NCI-H460 (cell line): ENCODE results near the gene CDC42BPB. TPM values are rescaled to one million over a fixed set of nuclear protein-coding genes. Genes with fewer than 3 reads are reported as not detected.

Experiments
- DNase-seq: peaks from one replicate; pipeline ENCODE4 v3.0.0-alpha.2; 2016; ENCODE audit warnings: low read depth; ENCODE audit errors: extremely low read depth
- total RNA-seq: library from RNA; depleted of rRNA; stranded (reverse); fragments of >200 nt; shearing (Covaris generic); gene quantifications from 2 replicates; pipeline ENCODE4 v1.2.3, GENCODE V29; 2014

CDC42BPB gene
- total RNA-seq, 1 experiment from 2014 or later, result 54.9 TPM

GRCh38 chr14:103001651-103002396 is 55.5 kb downstream of the CDC42BPB start:
- DNase-seq, result no peak

GRCh38 chr14:103001226-103001625 is 56.1 kb downstream of the CDC42BPB start:
- no peak for DNase-seq

GRCh38 chr14:103000291-103000921 is 56.9 kb downstream of the CDC42BPB start:
- DNase-seq, result no peak

GRCh38 chr14:102999227-102999895 is 58.0 kb downstream of the CDC42BPB start:
- DNase-seq, result no peak

DNA sequence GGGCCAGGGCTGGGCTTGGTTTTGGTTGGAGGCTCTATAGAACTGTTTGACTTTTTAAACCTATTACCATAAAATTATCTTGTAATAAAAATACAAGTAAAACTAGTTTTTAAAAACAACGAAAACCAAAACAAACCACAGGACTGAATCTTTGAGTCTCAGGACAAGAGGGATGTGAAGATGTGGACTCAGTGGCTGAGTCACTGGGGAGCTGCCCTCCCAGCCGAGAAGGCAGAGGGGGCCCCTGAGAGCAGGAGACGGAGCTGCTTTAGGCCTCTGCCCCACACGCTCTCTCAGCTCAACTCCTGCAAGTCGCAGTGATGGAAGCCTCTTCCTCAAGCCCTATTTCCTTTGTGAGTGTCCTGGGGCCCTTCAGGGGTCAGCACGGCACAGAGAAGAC is 59.0 kb downstream of the CDC42BPB start:
- DNase-seq, result no peak

DNA sequence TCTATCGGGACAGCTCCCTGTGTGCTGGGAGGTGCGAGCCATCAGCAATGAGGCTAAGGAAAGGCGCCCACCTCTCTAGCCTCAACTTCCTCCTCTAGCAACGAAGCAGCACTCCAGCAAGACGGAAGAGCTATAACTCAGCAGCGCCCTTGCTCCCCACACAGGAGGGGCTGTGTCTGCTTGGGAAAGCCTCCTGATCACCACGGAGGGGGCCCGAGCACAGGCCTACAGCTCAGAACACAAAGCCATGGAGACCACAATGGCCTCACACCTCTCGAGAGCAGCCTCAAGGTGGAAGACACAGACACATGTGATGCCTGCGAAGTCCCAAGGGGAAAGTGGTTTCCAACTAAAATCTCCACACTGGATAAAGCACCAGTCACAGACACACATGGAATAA is 60.4 kb downstream of the CDC42BPB start:
- no peak for DNase-seq

GRCh38 chr14:102994689-102995088 is 62.7 kb downstream of the CDC42BPB start:
- no peak for DNase-seq

DNA sequence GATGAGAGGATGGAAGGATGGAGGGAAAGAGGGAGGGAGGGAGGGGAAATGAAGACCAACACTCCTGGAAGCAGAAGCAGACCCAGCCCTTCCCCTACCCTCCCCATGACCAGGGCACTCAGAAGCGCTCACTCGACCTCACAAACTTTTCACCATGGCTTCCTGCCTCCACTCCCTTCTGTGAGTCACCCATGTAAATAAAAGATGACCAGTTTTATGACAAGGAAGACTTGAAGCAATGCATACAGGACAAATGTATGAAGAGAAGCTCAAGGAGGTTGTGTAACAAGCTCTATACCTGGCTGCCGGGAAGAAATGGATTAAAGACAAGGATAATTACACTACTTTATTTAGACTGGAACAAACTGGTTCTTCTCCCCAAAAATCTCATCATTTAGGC is 63.8 kb downstream of the CDC42BPB start:
- peak; percentile 64 for DNase-seq

DNA sequence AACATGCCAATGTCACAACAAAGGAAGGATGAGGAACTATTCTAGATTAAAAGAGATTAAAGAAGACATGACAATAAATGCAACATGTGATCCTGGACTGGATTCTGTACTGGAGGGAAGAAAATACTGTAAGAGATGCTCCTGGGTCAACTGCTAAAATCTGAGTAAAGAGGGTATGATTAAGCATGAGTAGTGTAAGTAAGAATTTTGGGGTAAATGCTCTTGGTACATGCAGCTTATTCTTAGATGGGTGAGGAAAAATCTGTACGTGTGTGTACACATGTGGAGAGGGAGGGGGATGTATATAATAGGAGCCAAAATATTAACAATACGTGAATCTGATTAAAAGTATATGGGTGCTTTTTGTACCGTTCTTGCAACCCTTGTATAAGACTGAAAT is 66.0 kb downstream of the CDC42BPB start:
- DNase-seq, result no peak

DNA sequence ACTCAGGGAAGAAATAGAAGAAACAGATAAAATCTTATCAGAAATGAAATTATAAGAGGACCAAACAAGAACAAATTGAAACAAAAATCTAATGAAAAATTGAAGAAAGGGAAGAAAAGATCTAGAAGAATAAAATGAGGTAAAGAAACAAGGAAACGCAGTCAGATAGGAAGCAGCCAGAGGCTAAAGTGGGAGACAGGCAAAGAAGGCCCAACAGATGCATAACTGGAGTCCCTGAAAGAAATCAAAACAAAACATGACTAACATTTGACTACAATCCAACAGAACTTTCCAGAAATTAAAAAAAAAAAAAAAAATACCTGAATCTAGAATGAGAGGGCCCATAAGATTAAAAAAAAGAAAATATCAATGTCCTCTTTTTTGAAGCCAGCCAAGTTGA is 69.3 kb downstream of the CDC42BPB start:
- no peak for DNase-seq

- no peak for DNase-seq
These were observed 70.4 kb downstream of the CDC42BPB start for GRCh38 chr14:102986810-102987579.

DNA sequence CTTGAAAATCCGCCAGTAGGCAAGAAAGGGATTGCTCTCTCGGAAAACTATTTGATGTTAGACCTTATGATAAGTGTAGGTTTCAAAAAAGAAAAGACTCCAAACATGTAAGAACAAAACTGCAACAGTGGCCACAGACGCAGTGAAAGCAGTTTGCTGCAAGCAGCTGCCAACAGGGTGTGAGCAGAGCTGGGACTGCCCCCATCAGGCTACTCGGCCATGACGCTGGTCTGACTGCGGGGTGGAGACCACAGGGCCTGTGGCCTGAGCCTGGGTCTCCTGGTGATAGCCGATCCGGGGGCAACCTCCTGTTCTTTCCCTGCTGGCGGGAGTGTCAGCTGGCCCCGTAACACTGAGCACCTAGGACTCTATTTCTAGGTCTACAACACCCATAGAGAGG is 71.7 kb downstream of the CDC42BPB start:
- DNase-seq, result no peak

- DNase-seq, result no peak
These were observed 72.8 kb downstream of the CDC42BPB start for GRCh38 chr14:102984336-102985102.

DNA sequence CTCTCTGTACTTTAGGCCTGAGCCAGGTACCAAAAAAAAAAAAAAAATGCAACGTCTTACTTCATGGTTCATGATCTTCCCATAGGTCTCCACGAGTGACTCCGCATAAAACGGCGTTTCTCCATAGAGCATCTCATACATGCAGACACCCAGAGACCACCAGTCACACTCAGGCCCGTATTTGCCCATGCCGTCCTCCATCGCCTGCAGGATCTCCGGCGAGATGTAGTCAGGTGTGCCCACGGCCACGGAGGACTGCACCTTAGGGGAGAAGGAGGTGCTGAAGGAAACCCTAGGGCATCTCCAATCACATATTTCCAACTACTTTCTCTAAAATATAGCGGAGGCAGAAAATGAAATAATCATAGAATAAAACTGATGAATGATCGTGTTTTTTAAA is 73.9 kb downstream of the CDC42BPB start:
- DNase-seq, result no peak

DNA sequence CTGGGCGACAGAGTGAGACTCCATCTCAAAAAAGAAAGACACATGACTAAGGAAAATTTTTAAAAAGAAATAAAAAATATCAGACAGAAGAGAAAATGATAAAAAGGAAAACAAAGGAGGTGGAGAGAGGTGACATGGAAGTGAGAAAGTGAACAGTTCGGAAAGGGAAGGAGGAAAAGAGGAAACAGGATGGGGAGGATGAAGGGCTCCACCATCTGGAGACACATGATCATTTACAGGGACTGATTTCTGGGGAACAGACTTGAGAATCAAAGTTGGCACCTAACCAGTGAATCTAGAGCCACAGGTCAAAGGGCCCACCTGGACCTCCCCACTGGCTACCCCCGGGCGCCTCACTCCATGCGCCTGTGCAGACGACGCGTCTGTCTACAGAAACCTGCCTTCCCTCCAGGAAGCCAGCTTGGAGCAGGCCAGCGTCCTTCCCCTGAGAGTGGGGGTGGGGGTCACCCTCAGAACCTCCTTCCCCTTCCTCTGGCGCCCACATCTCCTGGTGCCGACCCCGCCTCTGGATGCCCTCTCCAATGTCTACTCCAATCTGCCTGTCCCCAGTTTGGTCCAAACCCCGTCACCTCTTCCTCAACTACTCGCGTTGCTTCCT is 74.4 kb downstream of the CDC42BPB start:
- DNase-seq, result no peak

DNA sequence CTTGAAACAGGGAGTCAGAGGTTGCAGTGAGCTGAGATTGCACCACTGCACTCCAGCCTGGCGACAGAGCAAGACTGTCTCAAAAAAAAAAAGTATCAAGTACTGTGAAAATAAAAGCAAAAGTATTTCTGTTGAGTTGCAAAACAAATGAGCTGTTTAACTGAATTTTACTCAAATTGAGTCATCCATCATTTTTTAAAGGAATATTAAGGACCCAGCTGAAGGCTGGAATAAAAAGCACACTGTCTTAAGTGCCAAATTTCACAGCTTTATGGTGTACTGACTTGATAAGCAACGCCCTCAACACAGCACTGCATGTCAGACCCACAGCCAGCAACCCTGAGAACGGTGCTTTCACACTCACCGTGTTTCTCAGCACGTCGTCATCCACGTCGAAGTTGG is 76.9 kb downstream of the CDC42BPB start:
- DNase-seq, result no peak

DNA sequence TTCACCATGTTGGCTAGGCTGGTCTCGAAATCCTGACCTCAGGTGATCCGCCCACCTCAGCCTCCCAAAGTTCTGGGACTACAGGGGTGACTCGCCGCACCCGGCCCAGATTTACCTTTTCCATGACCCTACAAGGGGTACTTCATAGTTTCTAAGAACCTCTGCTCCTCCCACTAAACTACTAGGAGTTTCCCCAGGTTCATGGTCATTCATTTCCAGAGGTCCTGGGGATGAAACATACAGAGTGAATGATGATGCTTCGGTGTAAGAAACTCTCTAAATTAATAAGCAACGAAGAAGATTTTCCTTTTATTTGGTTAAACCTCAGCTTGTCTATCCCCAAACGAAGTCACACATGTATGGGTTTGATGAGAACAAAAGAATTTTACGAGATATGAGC is 77.9 kb downstream of the CDC42BPB start:
- no peak for DNase-seq

GRCh38 chr14:102977475-102977874 is 79.9 kb downstream of the CDC42BPB start:
- no peak for DNase-seq

- DNase-seq, result no peak
These were observed 81.7 kb downstream of the CDC42BPB start for GRCh38 chr14:102975662-102976061.

- no peak for DNase-seq
These were observed 83.6 kb downstream of the CDC42BPB start for GRCh38 chr14:102973706-102974285.
